ENCODE data around the gene KCNA2.

Gene KCNA2

GRCh38 chr1:110605901-110606656, at the start of gene KCNA2:
Gene KCNA2, minus strand, starts transcription at chr1:110606358. Its CDS starts 1,576 bp downstream, at chr1:110604782.
- DNase-seq (ENCODE audit: extremely low spot score, insufficient read length, low read depth) (no peak), FAIRE-seq (no peak)

GRCh38 chr1:110650609-110651008, 44.5 kb upstream of the KCNA2 start:
- no peak for FAIRE-seq
- DNase-seq (ENCODE audit: extremely low spot score, insufficient read length, low read depth): no peak

GRCh38 chr1:110648417-110648816, 42.3 kb upstream of the KCNA2 start:
- FAIRE-seq: no peak

GRCh38 chr1:110647254-110647891, 41.2 kb upstream of the KCNA2 start:
- FAIRE-seq: peak; percentile 63
- no peak for DNase-seq (ENCODE audit: extremely low spot score, insufficient read length, low read depth)

More at GRCh38 chr1:110648417-110648816, 42.3 kb upstream of the KCNA2 start:
- DNase-seq (ENCODE audit: extremely low spot score, insufficient read length, low read depth): no peak

GRCh38 chr1:110645821-110646735, 39.9 kb upstream of the KCNA2 start:
- peak; percentile 66 for FAIRE-seq
- DNase-seq (ENCODE audit: extremely low spot score, insufficient read length, low read depth): no peak

GRCh38 chr1:110645211-110645610, 39.1 kb upstream of the KCNA2 start:
- FAIRE-seq: peak; percentile 33

GRCh38 chr1:110643879-110644472, 37.8 kb upstream of the KCNA2 start:
- no peak for FAIRE-seq
- DNase-seq (ENCODE audit: extremely low spot score, insufficient read length, low read depth): no peak

More at GRCh38 chr1:110645211-110645610, 39.1 kb upstream of the KCNA2 start:
- DNase-seq (ENCODE audit: extremely low spot score, insufficient read length, low read depth): no peak

GRCh38 chr1:110639724-110640386, 33.7 kb upstream of the KCNA2 start:
- FAIRE-seq (no peak), DNase-seq (ENCODE audit: extremely low spot score, insufficient read length, low read depth) (no peak)

GRCh38 chr1:110638556-110638955, 32.4 kb upstream of the KCNA2 start:
- FAIRE-seq (no peak), DNase-seq (ENCODE audit: extremely low spot score, insufficient read length, low read depth) (no peak)

GRCh38 chr1:110638058-110638457, 31.9 kb upstream of the KCNA2 start:
- FAIRE-seq (no peak), DNase-seq (ENCODE audit: extremely low spot score, insufficient read length, low read depth) (no peak)

GRCh38 chr1:110637475-110637874, 31.3 kb upstream of the KCNA2 start:
- no peak for DNase-seq (ENCODE audit: extremely low spot score, insufficient read length, low read depth)
- FAIRE-seq: no peak

- DNase-seq (ENCODE audit: extremely low spot score, insufficient read length, low read depth) (no peak), FAIRE-seq (peak; percentile 86)
These were observed 30.2 kb upstream of the KCNA2 start for GRCh38 chr1:110636149-110636935.

- no peak for DNase-seq (ENCODE audit: extremely low spot score, insufficient read length, low read depth)
- FAIRE-seq: no peak
These were observed 29.3 kb upstream of the KCNA2 start for GRCh38 chr1:110635434-110635833.

- DNase-seq (ENCODE audit: extremely low spot score, insufficient read length, low read depth) (peak; percentile 59), FAIRE-seq (peak; percentile 95)
These were observed 28.5 kb upstream of the KCNA2 start for GRCh38 chr1:110634455-110635311.

GRCh38 chr1:110634086-110634454, 27.9 kb upstream of the KCNA2 start:
- FAIRE-seq (no peak), DNase-seq (ENCODE audit: extremely low spot score, insufficient read length, low read depth) (no peak)

GRCh38 chr1:110633646-110634030, 27.5 kb upstream of the KCNA2 start:
- DNase-seq (ENCODE audit: extremely low spot score, insufficient read length, low read depth): no peak

GRCh38 chr1:110631836-110632620, 25.9 kb upstream of the KCNA2 start:
- DNase-seq (ENCODE audit: extremely low spot score, insufficient read length, low read depth): no peak
- peak; percentile 12 for FAIRE-seq

More at GRCh38 chr1:110633646-110634030, 27.5 kb upstream of the KCNA2 start:
- FAIRE-seq: no peak
